GM12891 (cell line): ENCODE data around the gene MED27.

Experiments used
- DNase-seq: peaks from one replicate; pipeline ENCODE4 v3.0.0; 2011; ENCODE audit warnings: low spot score; ENCODE audit not compliant: insufficient read length
- FAIRE-seq: peaks from 2 replicates; lab custom pipeline; 2011; peaks lifted over from hg19 to GRCh38; lab: Jason Lieb, UNC
- PAX5 ChIP-seq: IDR thresholded peaks from 2 replicates; pipeline ENCODE4 v1.6.1; 2011; ENCODE audit warnings: low read length, moderate library complexity, mild to moderate bottlenecking; ENCODE audit not compliant: insufficient read depth, severe bottlenecking
- POLR2A ChIP-seq: IDR thresholded peaks from 2 replicates; pipeline ENCODE4 v1.6.1; 2011; ENCODE audit warnings: low read depth, low read length, control low read depth
- POLR2AphosphoS5 ChIP-seq: IDR thresholded peaks from 2 replicates; pipeline ENCODE4 v1.6.1; 2011; ENCODE audit warnings: low read depth, low read length, control low read depth
- POU2F2 ChIP-seq: IDR thresholded peaks from 2 replicates; pipeline ENCODE4 v1.6.1; 2011; ENCODE audit warnings: low read depth, mild to moderate bottlenecking, control low read depth, low read length, moderate library complexity
- SPI1 ChIP-seq: IDR thresholded peaks from 2 replicates; pipeline ENCODE4 v1.6.1; 2011; ENCODE audit warnings: low read depth, low read length, control low read depth
- TAF1 ChIP-seq: IDR thresholded peaks from 2 replicates; pipeline ENCODE4 v1.6.1; 2011; ENCODE audit warnings: low read depth, low read length, control low read depth

MED27 gene

GRCh38 chr9:132049323-132049882 is 30.3 kb downstream of the MED27 start:
- TF ChIP-seq SPI1, result no peak
- no peak for TF ChIP-seq PAX5
- no peak for TF ChIP-seq TAF1
- TF ChIP-seq POLR2A, result no peak
- no peak for TF ChIP-seq POLR2AphosphoS5
- no peak for TF ChIP-seq POU2F2
- DNase-seq (no peak), FAIRE-seq (no peak)

GRCh38 chr9:132048201-132048600 is 31.5 kb downstream of the MED27 start:
- TF ChIP-seq POLR2A (no peak), TAF1 (no peak)
- FAIRE-seq (no peak), DNase-seq (no peak)

DNA sequence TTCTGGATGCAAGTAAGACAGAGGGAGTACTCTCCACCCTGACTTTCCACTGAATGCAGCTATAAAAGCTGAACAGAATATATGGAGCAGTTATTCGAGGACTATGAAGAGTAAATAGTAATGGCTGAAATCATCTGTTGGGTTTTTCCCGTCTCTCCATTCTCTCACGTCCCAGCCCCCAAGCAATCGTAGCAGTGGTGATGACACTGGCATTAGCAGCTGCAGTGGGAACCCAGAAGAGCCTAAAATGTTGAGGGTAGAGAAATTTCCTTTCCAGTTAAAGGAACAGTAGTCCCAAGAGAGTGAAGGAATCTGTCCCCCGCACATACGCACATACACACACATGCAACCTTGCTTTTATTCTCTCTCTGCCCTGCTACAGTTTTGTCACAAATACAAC is 33.2 kb downstream of the MED27 start:
- DNase-seq (no peak), FAIRE-seq (no peak)
- TF ChIP-seq POLR2AphosphoS5 (no peak), SPI1 (no peak), PAX5 (no peak), TAF1 (no peak), POLR2A (no peak), POU2F2 (no peak)

- DNase-seq (no peak), FAIRE-seq (no peak)
- TF ChIP-seq TAF1, result no peak
- no peak for TF ChIP-seq POLR2AphosphoS5
- no peak for TF ChIP-seq POLR2A
- TF ChIP-seq SPI1, result no peak
- TF ChIP-seq POU2F2, result no peak
Observed at GRCh38 chr9:132044176-132044875, 35.3 kb downstream of the MED27 start.

DNA sequence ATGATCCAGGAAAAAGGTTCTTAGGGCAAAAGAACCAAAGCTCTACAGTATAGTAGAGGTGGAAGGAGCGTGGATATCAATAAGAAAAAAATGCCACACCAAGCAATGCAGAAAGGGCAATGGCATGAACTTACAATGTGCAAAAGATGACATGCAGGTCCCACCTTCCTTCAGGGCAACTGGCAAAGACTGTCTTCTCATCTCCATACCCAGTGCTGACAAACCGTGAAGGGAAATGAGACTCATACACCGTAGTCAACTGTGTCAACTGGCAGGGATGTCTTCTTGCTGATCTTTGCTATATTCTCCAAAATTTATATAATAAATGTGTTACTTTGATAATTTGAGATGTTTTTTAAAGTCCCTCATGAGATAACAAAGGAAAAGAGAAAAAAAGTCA is 36.0 kb downstream of the MED27 start:
- no peak for DNase-seq

GRCh38 chr9:132042324-132042723 is 37.3 kb downstream of the MED27 start:
- no peak for TF ChIP-seq SPI1
- no peak for TF ChIP-seq POU2F2
- no peak for TF ChIP-seq POLR2A
- no peak for TF ChIP-seq POLR2AphosphoS5
- no peak for TF ChIP-seq PAX5
- no peak for TF ChIP-seq TAF1
- DNase-seq (no peak), FAIRE-seq (no peak)

More for the DNA sequence above, 36.0 kb downstream of the MED27 start:
- TF ChIP-seq SPI1, result no peak
- TF ChIP-seq TAF1, result no peak
- TF ChIP-seq POU2F2, result no peak
- no peak for TF ChIP-seq POLR2AphosphoS5
- no peak for TF ChIP-seq POLR2A
- no peak for TF ChIP-seq PAX5
- FAIRE-seq, result no peak

DNA sequence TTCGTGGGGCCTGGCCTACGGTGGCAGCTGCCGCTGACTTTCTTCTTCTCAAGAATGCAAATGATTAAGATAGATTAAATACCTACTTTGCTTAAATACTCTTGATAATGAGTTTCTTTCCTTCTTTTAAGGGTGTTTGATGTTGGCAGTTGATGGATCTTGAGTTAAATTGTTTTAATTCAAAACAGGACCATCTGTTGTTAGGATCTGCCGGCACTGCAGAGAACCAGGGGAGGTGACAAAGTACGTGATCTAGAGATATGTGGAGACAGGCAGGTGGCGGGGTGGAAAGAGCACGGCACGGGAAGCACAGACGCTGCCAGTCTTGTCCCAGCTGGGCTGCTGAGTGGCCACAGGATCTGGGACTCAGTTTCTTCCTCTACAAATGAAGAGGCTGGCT is 37.9 kb downstream of the MED27 start:
- no peak for DNase-seq
- no peak for FAIRE-seq
- TF ChIP-seq POU2F2, result no peak
- TF ChIP-seq POLR2AphosphoS5, result no peak
- TF ChIP-seq PAX5, result no peak

- no peak for FAIRE-seq
- DNase-seq, result no peak
- TF ChIP-seq POLR2A, result no peak
- TF ChIP-seq POLR2AphosphoS5, result no peak
- TF ChIP-seq TAF1, result no peak
- TF ChIP-seq PAX5, result no peak
- no peak for TF ChIP-seq POU2F2
- TF ChIP-seq SPI1, result no peak
Observed at GRCh38 chr9:132040808-132041207, 38.9 kb downstream of the MED27 start.

GRCh38 chr9:132040246-132040645 is 39.4 kb downstream of the MED27 start:
- DNase-seq (no peak), FAIRE-seq (no peak)
- no peak for TF ChIP-seq PAX5
- no peak for TF ChIP-seq SPI1
- no peak for TF ChIP-seq POLR2A
- no peak for TF ChIP-seq TAF1
- TF ChIP-seq POU2F2, result no peak
- no peak for TF ChIP-seq POLR2AphosphoS5

GRCh38 chr9:132039284-132039683 is 40.4 kb downstream of the MED27 start:
- DNase-seq, result no peak
- FAIRE-seq, result no peak
- TF ChIP-seq POU2F2, result no peak
- no peak for TF ChIP-seq TAF1
- TF ChIP-seq POLR2AphosphoS5, result no peak
- TF ChIP-seq SPI1, result no peak
- no peak for TF ChIP-seq POLR2A
- no peak for TF ChIP-seq PAX5
